OCI-LY7 (cell line): ENCODE results near the gene CPNE7. TPM values are rescaled to one million over a fixed set of nuclear protein-coding genes. Genes with fewer than 3 reads are reported as not detected.

ENCODE experiments used
- BruUV-seq: library from RNA; stranded (reverse); fragments of 400-500 nt; replicated peaks from 2 replicates; lab custom pipeline; 2021; lab: Mats Ljungman, UMichigan
- CTCF ChIA-PET: fragments of 300-600 bp; sonication (Branson Sonifier 250); formaldehyde crosslinking; loops from one replicate; lab custom pipeline; 2022; ENCODE audit warnings: antibody characterized with exemption; ENCODE audit not compliant: unreplicated experiment; lab: Charles Lee
- POLR2A ChIA-PET: fragments of 300-600 bp; sonication (Branson Sonifier 250); formaldehyde crosslinking; loops from one replicate; lab custom pipeline; 2022; ENCODE audit warnings: antibody characterized with exemption; lab: Charles Lee
- DNase-seq: peaks from one replicate; pipeline ENCODE4 v3.0.0-alpha.2; 2015; ENCODE audit warnings: low spot score
- H2AFZ ChIP-seq: fragments of 200-600 bp; sonication (generic), shearing (Covaris generic); 2 replicates; pipeline ENCODE4 v1.6.1; 2014; ENCODE audit warnings: mild to moderate bottlenecking, antibody characterized with exemption, low read length, moderate library complexity
- H3K27ac ChIP-seq: fragments of 200-600 bp; sonication (generic); 2 replicates; pipeline ENCODE4 v1.5.1; 2014; ENCODE audit warnings: mixed run types, low read depth, mild to moderate bottlenecking, moderate library complexity, low read length, inconsistent platforms; ENCODE audit not compliant: poor library complexity, severe bottlenecking
- H3K36me3 ChIP-seq: fragments of 200-600 bp; sonication (generic); 2 replicates; pipeline ENCODE4 v1.6.1; 2014; ENCODE audit warnings: mild to moderate bottlenecking, antibody characterized with exemption, low read length, moderate library complexity, mixed read lengths; ENCODE audit not compliant: insufficient read depth
- H3K4me1 ChIP-seq: fragments of 200-600 bp; sonication (generic); 2 replicates; pipeline ENCODE4 v1.5.1; 2014; ENCODE audit warnings: mild to moderate bottlenecking, low read length; ENCODE audit not compliant: insufficient read depth, poor library complexity, severe bottlenecking
- H3K4me2 ChIP-seq: fragments of 200-600 bp; sonication (generic); 2 replicates; pipeline ENCODE4 v1.6.1; 2014; ENCODE audit warnings: mild to moderate bottlenecking, low read length
- H3K4me3 ChIP-seq: fragments of 200-600 bp; sonication (generic); 2 replicates; pipeline ENCODE4 v1.5.1; 2014; ENCODE audit warnings: mild to moderate bottlenecking, low read depth, low read length; ENCODE audit not compliant: poor library complexity, severe bottlenecking
- H3K79me2 ChIP-seq: fragments of 200-600 bp; sonication (generic); 2 replicates; pipeline ENCODE4 v1.6.1; 2016; ENCODE audit warnings: low read depth, mild to moderate bottlenecking, low read length, moderate library complexity, mixed read lengths; ENCODE audit not compliant: insufficient read depth
- H3K9me2 ChIP-seq: fragments of 200-600 bp; sonication (generic); 2 replicates; pipeline ENCODE4 v1.6.1; 2016; ENCODE audit warnings: mild to moderate bottlenecking, low read length, mixed read lengths; ENCODE audit not compliant: insufficient read depth
- H3K9me3 ChIP-seq: fragments of 200-600 bp; sonication (generic); 2 replicates; pipeline ENCODE4 v1.6.1; 2014; ENCODE audit warnings: mild to moderate bottlenecking, mixed run types, low read length, mixed read lengths
- H4K20me1 ChIP-seq: fragments of 200-600 bp; sonication (generic); 2 replicates; pipeline ENCODE4 v1.6.1; 2014; ENCODE audit warnings: mild to moderate bottlenecking, antibody characterized with exemption, low read length, moderate library complexity, mixed read lengths; ENCODE audit not compliant: insufficient read depth
- CTCF ChIP-seq: fragments of 200-600 bp; sonication (generic); conservative IDR thresholded peaks from 2 replicates; pipeline ENCODE4 v1.5.1; 2014; ENCODE audit warnings: mild to moderate bottlenecking, antibody characterized with exemption, low read length, moderate library complexity, mixed read lengths
- EZH2phosphoT487 ChIP-seq: fragments of 200-600 bp; sonication (generic); IDR thresholded peaks from 2 replicates; pipeline ENCODE4 v1.6.1; 2018; ENCODE audit warnings: low read depth, borderline replicate concordance, mild to moderate bottlenecking, mixed run types, antibody characterized with exemption, low read length, moderate library complexity, mixed read lengths
- intact Hi-C: fragments of 100-400 bp; cut with micrococcal nuclease; formaldehyde crosslinking; loops from one replicate; pipeline ENCODE4 v1.10.0; 2022; ENCODE audit not compliant: unreplicated experiment
- total RNA-seq, 2 experiments: library from RNA; depleted of rRNA in 1 of 2; stranded (reverse); fragments of >200 nt in 1 of 2; shearing (Covaris generic) in 1 of 2; gene quantifications; 2 replicates each; pipeline ENCODE4 v1.2.3, GENCODE V29; 2014 to 2022

Gene CPNE7
- total RNA-seq, 2 experiments from 2014 or later, result not detected

GRCh38 chr16:89557690-89558490 is 17.7 kb upstream of the CPNE7 start:
- CTCF ChIA-PET, result no interaction called here
- peaks cover 24% of the 10 kb centered on the region for H3K79me2 ChIP-seq
- peaks cover 59% of the 10 kb centered on the region for H3K36me3 ChIP-seq
- no peak for DNase-seq
- no peak overlapping the region for H3K4me2 ChIP-seq
- H3K4me3 ChIP-seq, result no peak overlapping the region
- TF ChIP-seq CTCF, result peak; percentile 28; the same call in 1 of the 2 replicates
- no peak for TF ChIP-seq EZH2phosphoT487
- peaks cover 17% of the 10 kb centered on the region for H3K4me1 ChIP-seq
- BruUV-seq, result no TSS peak
- H2AFZ ChIP-seq, result no peak overlapping the region
- peaks cover 16% of the 10 kb centered on the region for H4K20me1 ChIP-seq
- no peaks in the 10 kb centered on the region for H3K9me2 ChIP-seq
- POLR2A ChIA-PET, result no interaction called here
- no peak overlapping the region for H3K27ac ChIP-seq
- H3K9me3 ChIP-seq, result no peaks in the 10 kb centered on the region
- intact Hi-C loops, result loop anchor here (1.0 kb wide), 1 partner anchor 225 kb away; no protein-coding TSS in a partner anchor

GRCh38 chr16:89560378-89561141 is 15.0 kb upstream of the CPNE7 start, which contains the start of gene RPL13:
TSS of gene RPL13 (plus strand) at chr16:89560682. CDS start at chr16:89560960, 278 bp downstream.
- no peak within 1 kb of the TSS for H2AFZ ChIP-seq
- POLR2A ChIA-PET, result no interaction called here
- H3K4me1 ChIP-seq, result peaks cover 44% of the 10 kb centered on the region
- CTCF ChIA-PET, result no interaction called here
- no TSS peak for BruUV-seq
- peak; percentile 97 for DNase-seq
- intact Hi-C loops, result loop anchor here (5.0 kb wide), 2 partner anchors 73 to 97 kb away; partner anchors contain the start of genes CHMP1A and SPATA33
- peak within 1 kb of the TSS; percentile 87 for H3K4me2 ChIP-seq
- H3K9me2 ChIP-seq, result no peaks in the 10 kb centered on the region
- H3K79me2 ChIP-seq, result peaks cover 36% of the 10 kb centered on the region
- peaks cover 33% of the 10 kb centered on the region for H4K20me1 ChIP-seq
- no peak for TF ChIP-seq EZH2phosphoT487
- no peak for TF ChIP-seq CTCF
- peak within 1 kb of the TSS; percentile 67 for H3K27ac ChIP-seq
- H3K4me3 ChIP-seq, result peak within 1 kb of the TSS; percentile 98
- H3K36me3 ChIP-seq, result peaks cover 68% of the 10 kb centered on the region
- H3K9me3 ChIP-seq, result no peaks in the 10 kb centered on the region
